Stomach (tissue), 4 donors: Measurements from ENCODE around the gene MESP2.

ENCODE experiments used
- POLR2A ChIP-seq, 4 donors: fragments of 450-650 bp; IDR thresholded peaks; one replicate each; pipeline ENCODE4 v1.6.1; 2016; ENCODE audit warnings: antibody characterized with exemption in 4 of 4, control low read depth in 2 of 4, mild to moderate bottlenecking in 1 of 4, moderate library complexity in 1 of 4
- TF ChIP-seq, protein P1 (sequence below), 7 experiments: fragments of 450-650 bp in 4 of 7; fragments of 200-600 bp in 3 of 7; sonication (generic) in 3 of 7; IDR thresholded peaks; one replicate each; pipeline ENCODE4 v1.5.1; 2016 to 2019; ENCODE audit warnings: antibody characterized with exemption in 7 of 7, control low read depth in 2 of 7, mild to moderate bottlenecking in 1 of 7

DNA sequence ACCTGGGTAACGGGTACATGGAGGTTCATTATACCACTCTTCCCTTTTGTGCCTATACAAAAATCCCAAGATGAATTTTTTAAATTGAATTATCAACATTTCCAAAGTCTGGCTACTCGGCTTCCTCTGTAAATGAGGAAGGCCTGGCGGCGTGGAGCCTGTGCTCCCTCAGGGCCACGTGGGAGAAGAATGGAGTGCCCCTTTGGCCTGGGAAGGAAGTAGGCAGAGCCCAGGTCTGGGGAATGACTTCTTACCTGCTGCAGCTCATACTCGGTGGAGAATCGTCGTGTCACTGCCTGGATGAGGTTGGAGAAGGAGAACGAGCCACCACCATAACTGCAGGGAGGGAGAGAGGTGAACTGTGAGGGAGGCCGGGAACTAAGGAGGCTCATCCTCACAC, 14.1 kb downstream of the MESP2 start:
- TF ChIP-seq, protein P1, sequence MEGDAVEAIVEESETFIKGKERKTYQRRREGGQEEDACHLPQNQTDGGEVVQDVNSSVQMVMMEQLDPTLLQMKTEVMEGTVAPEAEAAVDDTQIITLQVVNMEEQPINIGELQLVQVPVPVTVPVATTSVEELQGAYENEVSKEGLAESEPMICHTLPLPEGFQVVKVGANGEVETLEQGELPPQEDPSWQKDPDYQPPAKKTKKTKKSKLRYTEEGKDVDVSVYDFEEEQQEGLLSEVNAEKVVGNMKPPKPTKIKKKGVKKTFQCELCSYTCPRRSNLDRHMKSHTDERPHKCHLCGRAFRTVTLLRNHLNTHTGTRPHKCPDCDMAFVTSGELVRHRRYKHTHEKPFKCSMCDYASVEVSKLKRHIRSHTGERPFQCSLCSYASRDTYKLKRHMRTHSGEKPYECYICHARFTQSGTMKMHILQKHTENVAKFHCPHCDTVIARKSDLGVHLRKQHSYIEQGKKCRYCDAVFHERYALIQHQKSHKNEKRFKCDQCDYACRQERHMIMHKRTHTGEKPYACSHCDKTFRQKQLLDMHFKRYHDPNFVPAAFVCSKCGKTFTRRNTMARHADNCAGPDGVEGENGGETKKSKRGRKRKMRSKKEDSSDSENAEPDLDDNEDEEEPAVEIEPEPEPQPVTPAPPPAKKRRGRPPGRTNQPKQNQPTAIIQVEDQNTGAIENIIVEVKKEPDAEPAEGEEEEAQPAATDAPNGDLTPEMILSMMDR (IDR thresholded peaks at IDR 0.05): no peak
- TF ChIP-seq POLR2A (IDR thresholded peaks at IDR 0.05): no peak
